ENCODE data around the gene COL6A2. TPM values are rescaled to one million over a fixed set of nuclear protein-coding genes. Genes with fewer than 3 reads are reported as not detected.

Gene COL6A2
- total RNA-seq, 1 donor from 2014 or later, result 12.6 TPM

- H3K27me3 ChIP-seq (ENCODE audit: control insufficient read depth, insufficient read depth, low read length), result no peaks in the 10 kb centered on the region
- FAIRE-seq (no peak), DNase-seq (ENCODE audit: low read depth) (no peak)
- no peak overlapping the region for H3K4me3 ChIP-seq (ENCODE audit: low read depth, low read length)
- TF ChIP-seq CTCF (IDR thresholded peaks at IDR 0.05; ENCODE audit: insufficient read depth, low read length, severe bottlenecking), result no peak
- H3K36me3 ChIP-seq (ENCODE audit: control insufficient read depth, insufficient read depth, low read length), result no peaks in the 10 kb centered on the region
These were observed 16.7 kb upstream of the COL6A2 start for GRCh38 chr21:46081022-46081861.

- no peaks in the 10 kb centered on the region for H3K27me3 ChIP-seq (ENCODE audit: control insufficient read depth, insufficient read depth, low read length)
- no peak for TF ChIP-seq CTCF (IDR thresholded peaks at IDR 0.05; ENCODE audit: insufficient read depth, low read length, severe bottlenecking)
These were observed 15.8 kb upstream of the COL6A2 start for GRCh38 chr21:46081862-46082712.

GRCh38 chr21:46082713-46082962 lies 15.3 kb upstream of the COL6A2 start:
- no peak for FAIRE-seq
- Histone ChIP-seq H3K27me3 (ENCODE audit: control insufficient read depth, insufficient read depth, low read length) (no peaks in the 10 kb centered on the region), H3K4me3 (ENCODE audit: low read depth, low read length) (no peak overlapping the region), H3K36me3 (ENCODE audit: control insufficient read depth, insufficient read depth, low read length) (no peaks in the 10 kb centered on the region)
- no peak for TF ChIP-seq CTCF (IDR thresholded peaks at IDR 0.05; ENCODE audit: insufficient read depth, low read length, severe bottlenecking)
- DNase-seq (ENCODE audit: low read depth), result no peak

More at GRCh38 chr21:46081862-46082712, 15.8 kb upstream of the COL6A2 start:
- Histone ChIP-seq H3K36me3 (ENCODE audit: control insufficient read depth, insufficient read depth, low read length) (no peaks in the 10 kb centered on the region), H3K4me3 (ENCODE audit: low read depth, low read length) (no peak overlapping the region)
- DNase-seq (ENCODE audit: low read depth) (no peak), FAIRE-seq (no peak)

- H3K36me3 ChIP-seq (ENCODE audit: control insufficient read depth, insufficient read depth, low read length), result no peaks in the 10 kb centered on the region
- DNase-seq (ENCODE audit: low read depth) (no peak), FAIRE-seq (no peak)
- H3K4me3 ChIP-seq (ENCODE audit: low read depth, low read length), result no peak overlapping the region
- no peaks in the 10 kb centered on the region for H3K27me3 ChIP-seq (ENCODE audit: control insufficient read depth, insufficient read depth, low read length)
- TF ChIP-seq CTCF (IDR thresholded peaks at IDR 0.05; ENCODE audit: insufficient read depth, low read length, severe bottlenecking), result no peak
These were observed 14.7 kb upstream of the COL6A2 start for GRCh38 chr21:46082963-46083790.

- no peak overlapping the region for H3K4me3 ChIP-seq (ENCODE audit: low read depth, low read length)
- no peak for TF ChIP-seq CTCF (IDR thresholded peaks at IDR 0.05; ENCODE audit: insufficient read depth, low read length, severe bottlenecking)
- no peaks in the 10 kb centered on the region for H3K36me3 ChIP-seq (ENCODE audit: control insufficient read depth, insufficient read depth, low read length)
- FAIRE-seq (no peak), DNase-seq (ENCODE audit: low read depth) (no peak)
- H3K27me3 ChIP-seq (ENCODE audit: control insufficient read depth, insufficient read depth, low read length), result no peaks in the 10 kb centered on the region
These were observed 13.9 kb upstream of the COL6A2 start for GRCh38 chr21:46083791-46084561.
